NCI-H2196 treated with DMSO at 0.1 percent for 48 hours (cell line): Measurements from ENCODE around the gene CPEB3.
"Not testable (repeated sequence)": the region's sequence is repeated elsewhere in the genome, so short reads cannot be mapped to it uniquely, and the experiment has no call there.

Experiments used
- DNase-seq: peaks from one replicate; lab custom pipeline; 2025; ENCODE audit not compliant: unreplicated experiment; lab: John Stamatoyannopoulos, UW

Gene CPEB3

DNA sequence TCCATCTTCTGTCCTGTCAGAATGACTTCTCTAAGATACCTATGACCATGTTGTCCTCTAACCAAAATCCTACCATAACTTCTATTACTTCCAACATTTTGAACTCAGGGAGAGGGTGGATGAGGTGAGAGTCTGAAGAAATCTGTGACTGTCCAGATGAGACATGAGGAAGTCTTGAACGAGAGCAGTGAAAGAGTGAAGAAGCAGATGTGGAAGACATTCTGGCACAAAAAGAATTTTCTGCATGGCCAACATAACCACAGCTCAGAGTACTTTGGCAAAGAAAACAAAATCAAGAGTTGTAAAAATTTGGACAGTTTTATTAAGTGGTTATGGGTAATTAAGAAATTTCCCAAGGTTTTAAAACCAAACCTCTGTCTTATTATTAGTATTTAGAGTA lies 141.6 kb downstream of the CPEB3 start:
- DNase-seq: no peak

DNA sequence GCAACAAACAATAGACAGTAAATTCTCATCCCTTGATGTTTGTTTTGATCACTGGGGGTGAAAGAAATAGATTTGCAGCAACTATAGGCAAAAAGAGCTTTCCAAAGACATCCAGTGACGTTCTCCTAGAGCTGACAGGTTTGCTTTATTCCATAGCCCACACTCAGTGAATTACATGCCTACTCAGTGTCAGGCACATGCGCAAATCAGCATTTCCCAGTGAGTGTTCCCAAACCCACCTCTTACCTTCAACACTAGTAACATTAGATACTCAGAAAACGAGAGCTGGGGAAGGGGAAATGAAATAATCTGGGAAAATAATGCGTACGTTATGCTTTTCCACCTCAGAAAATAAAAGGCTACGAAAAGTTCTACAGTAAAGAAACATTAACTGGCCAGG lies 144.1 kb downstream of the CPEB3 start:
- no peak for DNase-seq

DNA sequence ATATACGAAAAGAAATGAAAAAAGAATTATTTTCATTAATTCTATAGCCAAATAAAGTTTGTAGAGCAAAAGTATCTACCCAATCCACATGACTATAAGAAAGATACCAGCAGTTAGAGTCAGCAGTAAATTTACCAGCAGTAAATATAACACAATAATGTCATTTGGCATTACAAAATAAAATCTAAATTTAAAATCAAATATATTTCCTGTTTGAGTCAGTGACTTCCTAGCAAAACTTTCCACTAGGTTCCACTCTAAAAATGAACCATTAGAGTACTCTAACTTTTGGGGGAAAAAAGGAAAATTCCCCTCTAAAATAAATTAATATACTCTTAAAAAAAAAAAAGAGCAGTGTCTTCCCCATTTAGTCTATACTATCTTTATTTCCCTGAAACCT lies 144.8 kb downstream of the CPEB3 start:
- no peak for DNase-seq

DNA sequence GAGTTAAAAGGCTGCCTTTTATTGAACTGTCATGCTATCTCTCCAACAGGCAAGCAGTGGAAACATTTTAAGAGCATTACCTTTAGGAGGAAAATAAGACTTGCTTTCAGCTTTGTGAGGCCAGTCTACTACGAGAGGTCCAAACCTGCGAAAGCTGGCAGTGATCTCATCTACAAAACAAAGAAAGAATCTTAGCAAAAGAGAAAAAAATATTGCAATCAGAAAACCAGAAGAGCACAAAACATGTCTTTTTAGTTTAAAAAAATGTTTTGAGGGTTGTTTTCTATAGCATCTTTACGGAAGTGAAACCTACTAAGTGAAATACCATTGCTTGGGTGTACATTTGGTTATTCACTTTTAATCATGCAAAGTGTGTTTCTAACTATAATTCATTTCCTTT lies 147.9 kb downstream of the CPEB3 start:
- DNase-seq: no peak

DNA sequence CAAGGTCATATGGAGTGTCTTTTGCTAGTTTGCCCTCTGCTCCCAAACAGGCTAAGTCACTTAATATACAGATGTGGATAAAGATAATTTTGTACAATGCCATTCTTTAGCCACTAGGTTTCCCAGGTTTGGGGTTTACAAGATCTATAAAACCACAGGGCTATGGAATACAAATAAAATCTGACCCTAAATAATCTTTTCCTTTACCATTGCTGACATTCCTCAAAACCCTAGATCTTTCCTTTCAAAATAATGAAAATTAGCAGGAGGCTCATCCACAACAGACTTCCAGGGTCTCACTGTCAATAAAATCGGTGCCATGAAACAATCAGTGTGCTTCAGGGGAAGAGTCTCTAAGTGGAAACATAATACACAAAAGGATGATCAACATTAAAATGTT lies 148.4 kb downstream of the CPEB3 start:
- DNase-seq: no peak

DNA sequence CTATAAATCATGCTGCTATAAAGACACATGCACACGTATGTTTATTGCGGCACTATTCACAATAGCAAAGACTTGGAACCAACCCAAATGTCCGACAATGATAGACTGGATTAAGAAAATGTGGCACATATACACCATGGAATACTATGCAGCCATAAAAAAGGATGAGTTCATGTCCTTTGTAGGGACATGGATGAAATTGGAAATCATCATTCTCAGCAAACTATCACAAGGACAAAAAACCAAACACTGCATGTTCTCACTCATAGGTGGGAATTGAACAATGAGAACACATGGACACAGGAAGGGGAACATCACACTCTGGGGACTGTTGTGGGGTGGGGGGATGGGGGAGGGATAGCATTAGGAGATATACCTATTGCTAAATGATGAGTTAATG lies 149.7 kb downstream of the CPEB3 start:
- not testable (repeated sequence) for DNase-seq

DNA sequence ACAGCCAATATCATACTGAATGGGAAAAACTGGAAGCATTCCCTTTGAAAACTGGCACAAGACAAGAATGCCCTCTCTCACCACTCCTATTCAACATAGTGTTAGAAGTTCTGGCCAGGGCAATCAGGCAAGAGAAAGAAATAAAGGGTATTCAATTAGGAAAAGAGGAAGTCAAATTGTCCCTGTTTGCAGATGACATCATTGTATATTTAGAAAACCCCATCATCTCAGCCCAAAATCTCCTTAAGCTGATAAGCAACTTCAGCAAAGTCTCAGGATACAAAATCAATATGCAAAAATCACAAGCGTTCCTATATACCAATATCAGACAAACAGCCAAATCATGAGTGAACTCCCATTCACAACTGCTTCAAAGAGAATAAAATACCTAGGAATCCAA lies 156.8 kb downstream of the CPEB3 start:
- DNase-seq: not testable (repeated sequence)

DNA sequence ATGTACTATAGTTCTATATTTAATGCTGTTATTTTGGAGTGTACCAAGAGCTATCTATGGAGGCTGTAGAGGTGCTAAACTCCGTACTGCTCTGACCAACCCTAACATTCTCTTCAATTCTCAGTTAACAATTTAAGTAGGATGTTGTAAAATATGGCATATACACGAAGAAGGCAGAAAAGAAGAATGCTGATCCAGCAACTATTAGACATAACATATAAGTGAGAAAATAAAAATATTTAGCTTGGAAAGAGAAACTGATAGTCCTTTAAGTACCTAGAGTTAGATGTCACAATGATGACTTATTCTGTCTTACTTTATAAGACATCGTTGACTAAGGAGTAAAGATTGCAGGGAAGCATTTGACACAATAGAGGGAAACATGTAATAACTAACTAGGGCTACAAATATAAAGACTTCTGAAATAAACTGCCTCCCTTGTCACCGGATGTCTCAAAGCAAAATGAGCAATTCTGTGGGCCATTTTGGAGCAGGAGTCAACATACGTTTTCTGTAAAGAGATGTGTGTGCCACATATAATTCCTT lies 159.5 kb downstream of the CPEB3 start:
- DNase-seq: no peak

DNA sequence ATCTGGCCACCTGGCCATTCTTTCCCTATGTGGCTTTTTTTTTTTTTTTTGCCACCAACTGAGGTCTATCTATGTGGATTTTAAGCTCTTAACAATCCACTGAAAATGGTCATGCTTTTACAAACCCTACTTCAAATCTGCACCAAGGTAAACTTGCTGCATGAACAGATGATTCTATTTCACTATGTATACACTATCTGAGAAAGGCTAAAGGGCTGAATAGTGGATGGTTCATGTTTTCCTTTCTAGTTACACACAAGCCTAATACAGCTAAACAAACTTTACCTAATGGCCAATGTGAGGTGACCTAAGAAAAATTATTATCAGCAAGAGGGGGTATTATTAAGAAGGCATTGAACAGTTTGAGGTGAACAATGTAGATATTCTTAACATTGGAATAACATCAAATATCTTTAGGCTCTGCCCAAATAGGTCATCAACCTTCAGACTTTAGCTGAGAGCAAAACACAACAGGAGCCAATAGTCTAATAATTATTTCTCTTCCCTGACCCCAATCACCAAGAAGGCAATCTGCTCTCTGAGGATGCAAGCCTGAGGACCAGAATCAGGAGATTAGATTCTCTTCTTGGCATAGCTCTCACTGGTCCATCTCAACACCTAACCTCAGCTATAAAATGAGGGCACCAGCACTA lies 160.1 kb downstream of the CPEB3 start:
- no peak for DNase-seq

DNA sequence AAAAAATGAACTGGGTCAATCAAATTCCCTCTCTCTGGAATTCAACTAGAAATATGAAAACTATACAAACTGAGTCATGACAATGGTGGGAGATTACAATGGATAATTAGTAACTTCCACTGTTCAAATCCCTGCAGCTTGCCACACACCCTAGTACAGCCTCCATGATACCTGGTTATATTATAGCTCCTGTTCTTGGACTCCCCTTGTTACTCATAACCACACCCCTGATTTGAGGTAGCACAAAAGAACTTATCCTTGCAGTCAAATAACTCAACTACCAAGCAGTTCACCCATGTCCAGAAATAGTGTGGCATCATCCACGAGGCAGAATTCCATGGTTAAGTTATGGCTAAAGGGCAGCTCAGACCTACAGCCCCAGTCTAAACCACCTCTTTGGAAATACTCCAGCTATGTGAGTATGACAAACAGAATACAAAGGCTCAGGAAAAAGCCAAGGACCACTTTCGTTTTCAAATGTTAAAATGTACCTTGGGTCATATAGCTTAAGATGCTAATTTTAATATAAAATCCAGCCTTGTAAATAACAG lies 164.7 kb downstream of the CPEB3 start:
- no peak for DNase-seq

DNA sequence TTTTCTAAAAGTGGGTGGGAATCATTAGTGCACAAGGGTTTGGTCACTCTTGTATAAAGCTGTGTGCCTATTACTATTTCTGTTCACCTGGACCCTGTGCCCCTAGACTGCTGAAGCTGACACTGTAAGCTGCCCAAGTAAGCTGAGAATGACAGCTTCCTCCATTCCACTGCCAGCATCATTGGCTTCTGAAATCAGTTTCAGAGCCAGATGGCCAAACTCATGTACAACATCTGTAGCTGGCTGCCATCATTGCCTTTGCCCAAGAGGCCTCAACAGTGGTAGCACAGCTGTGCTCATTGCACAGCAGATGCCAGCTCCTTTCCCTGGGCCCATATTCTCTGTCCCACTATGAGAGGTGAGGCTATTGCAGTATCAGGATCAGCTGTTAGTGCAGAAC lies 165.7 kb downstream of the CPEB3 start:
- no peak for DNase-seq

DNA sequence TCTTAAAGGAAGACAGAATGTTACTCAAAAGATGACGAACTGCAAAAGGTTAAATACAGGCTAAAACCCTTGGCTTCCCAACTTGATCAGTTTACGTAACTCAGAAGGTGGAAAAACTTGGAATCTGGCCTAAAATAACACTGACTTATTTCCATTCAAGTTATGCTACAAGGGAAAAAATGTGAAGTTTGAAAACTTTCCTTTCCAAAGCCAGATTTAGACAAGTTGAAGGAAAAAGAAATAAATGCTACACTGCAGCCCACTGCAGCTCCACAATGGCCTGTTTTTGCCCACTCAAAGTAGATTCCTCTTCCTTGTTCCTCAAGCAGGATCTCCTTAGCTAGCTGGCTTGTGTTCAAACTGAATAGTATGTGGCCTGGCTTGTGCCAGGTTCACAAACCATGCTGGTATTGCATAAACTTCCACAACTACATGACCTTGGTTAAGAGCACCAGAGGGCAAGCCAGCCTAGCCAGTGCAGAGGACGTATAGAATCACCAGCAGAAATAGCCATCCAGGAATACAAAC lies 166.2 kb downstream of the CPEB3 start:
- no peak for DNase-seq

DNA sequence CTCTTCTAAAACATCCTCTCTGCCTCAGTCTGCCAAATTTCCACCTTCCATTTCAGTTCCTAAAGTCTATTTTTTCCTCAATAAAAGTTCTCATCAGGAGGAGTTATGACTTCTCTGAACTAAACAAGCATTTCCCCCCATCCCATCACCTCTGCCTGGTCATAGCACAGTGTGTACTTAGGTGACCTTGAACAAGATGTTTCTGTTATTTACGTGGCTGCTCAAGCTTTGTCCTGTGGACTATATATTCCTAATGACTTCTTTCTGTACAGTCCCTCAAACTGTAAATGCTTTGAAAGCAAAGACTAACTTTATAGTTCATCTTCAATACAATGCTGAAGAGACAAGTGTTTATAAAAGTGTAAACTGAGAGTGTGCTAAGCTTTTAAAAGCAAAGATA lies 166.9 kb downstream of the CPEB3 start:
- DNase-seq: no peak

DNA sequence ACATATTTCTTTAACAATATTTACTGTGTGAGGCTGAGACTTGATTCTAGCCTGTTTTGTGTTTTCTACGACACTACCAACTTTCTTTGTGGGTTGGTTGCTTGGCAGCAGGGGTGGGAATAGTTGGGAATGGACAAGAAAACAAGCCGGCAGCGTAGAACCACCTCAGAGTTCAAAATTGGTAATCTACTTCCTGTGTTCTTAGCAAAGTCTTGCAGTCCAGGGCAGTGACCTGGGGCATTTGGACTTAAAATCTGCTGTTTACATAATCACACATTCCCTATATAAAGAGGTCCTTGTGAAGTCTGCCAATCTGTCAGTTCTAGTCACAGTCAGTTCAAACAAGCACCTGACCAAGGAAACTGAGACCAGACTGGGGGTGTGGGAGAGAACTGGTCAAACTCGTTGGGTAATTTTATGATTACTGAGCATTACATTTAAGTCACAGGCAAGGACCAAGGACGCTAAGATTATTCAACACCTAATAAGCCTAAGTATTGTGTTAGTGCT lies 167.9 kb downstream of the CPEB3 start:
- no peak for DNase-seq

DNA sequence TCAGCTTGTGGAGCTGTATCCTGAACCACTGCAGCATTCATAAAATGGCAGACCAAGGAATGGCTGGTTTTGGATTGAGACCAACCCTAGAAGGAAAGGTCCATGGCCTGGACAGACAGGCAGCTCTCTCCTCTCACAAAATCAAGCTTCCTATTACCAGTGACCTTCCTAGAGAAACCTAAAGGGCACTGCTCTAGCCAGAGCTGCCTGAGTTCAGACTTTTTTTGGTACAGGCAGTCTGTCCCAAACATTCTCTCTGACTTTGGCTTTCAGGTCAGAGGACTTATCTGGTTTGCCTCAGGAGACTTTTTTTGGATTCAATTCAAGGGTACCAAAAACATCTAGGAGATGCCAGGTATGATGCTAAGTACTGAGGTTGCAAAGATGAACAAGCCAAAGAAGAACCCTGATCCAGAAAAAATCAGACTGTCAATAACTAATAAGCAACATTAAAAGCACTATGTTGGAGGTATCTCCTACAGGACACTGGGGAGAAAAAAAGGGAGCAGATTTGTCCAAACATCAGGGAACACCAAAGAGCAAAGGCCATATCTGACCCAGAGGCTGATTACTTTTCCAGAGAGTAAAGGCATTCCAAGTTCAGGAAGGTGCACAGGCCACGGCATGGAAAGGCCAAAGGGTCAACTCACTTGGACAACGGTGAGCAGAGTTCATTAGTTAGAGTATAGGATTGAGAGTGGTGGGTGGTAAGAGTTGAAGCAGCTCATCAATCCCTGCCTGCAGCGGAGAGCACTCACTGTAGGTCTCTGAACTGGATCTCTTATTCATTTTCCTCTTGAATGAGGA lies 169.0 kb downstream of the CPEB3 start:
- DNase-seq: no peak

DNA sequence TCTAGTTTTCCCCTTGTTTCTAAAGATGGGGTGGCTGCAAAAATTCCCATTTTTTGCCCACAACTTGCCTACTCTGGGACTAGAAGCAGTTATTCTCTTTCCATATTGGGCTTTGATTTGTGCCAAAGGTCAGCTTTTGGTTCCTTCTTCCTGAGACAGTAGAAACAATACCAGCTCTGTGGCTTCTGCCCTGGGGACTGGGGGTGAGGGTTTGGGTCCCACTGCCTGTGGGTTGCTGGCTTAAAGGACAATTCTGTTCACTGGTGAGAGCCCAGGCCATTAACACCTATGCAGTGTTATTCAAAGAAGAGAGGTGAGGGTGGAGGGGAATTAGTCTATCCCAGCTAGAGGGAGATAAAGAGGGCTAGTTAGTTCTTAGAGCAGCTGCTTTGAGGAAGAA lies 171.5 kb downstream of the CPEB3 start:
- DNase-seq: no peak

DNA sequence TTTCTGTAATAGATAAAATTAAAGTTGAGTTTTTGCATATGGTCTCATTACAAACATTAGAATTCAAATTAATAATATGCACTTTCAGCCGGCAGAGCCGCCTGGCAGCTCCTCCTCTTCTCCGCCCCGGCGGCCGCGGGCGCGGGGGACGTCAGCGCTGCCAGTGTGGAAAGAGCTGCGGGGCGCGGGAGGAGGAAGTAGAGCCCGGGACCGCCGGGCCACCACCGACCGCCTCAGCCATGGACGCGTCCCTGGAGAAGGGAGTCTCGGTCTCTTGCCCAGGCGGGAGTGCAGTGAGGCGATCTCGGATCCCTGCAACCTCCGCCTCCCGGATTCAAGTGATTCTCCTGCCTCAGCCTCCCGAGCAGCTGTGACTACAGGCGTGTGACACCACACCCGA lies 176.0 kb downstream of the CPEB3 start:
- DNase-seq: not testable (repeated sequence)

DNA sequence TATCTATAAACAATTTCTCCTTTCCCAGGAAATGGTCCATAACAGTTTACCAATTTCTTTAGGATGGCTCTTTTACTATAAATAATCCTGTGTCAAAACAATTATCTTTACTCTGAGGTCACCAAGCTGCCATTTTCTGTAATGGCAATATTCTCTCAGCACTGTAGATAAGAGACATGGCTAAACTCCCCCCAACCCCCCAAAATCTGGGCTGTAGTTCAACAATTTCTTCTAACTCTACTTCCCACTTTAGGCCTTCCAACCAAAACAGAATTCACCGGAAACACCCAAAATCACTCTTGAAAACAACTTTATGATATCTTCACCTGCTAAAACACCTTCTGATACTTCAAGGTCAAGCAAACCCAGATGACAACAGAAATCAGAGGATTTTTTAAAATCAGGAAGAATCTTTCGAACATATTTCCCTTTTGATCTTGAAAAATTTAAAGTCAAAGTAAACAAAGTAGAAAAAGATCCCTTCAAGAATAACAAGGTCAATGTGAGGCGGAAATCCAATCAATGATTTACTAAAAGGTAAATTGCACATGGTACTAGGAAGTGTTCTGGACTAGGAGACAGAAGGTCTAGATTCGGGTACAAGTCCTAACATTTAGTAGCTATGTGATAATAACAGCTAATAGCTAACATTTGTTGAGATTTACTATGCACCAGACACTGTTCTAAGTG lies 176.8 kb downstream of the CPEB3 start:
- no peak for DNase-seq

DNA sequence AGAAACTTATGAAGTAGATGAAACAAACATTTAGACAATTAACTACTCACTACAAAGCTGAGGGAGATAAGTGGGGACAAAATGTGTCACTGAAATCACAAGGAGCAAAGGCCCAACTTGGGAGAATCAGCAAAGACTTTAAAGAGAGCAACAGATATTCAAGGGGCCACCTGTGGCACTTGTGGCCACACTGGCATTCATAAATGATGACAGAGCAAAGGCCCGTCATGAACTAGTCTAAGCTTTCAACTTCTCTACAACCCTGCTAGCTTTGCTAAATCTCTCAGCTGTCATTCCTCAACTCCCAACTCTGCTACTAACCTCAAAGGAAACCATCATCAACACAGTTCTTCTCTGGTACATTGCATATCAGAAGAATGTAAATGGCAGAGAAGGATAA lies 178.4 kb downstream of the CPEB3 start:
- DNase-seq: no peak

DNA sequence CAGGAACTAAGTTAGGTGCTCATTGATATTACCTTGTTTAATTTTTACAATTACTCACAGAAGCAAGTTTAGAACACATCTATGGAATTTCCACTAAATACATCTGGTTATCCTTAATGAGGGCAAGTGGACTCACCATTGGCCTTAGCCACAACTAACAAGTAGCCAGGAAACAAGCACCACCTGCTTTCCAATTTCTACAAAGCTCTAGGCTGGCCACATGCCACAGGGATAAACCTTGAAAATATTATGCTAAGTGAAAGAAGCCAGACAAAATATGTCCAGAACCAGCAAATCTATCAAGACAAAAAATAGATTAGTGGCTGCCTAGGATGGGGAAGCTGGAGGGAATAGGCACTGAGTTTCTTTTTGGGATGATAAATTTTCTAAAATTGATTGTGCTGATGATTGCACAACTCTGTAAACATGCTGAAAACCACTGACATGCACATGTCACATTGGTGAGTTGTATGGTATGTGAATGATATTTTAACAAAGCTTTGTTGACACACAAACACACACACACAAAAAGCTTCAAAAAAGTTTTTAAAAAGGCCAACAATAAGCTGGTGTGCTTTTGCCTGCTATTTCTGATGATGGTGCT lies 179.4 kb downstream of the CPEB3 start:
- DNase-seq: no peak
